K562 (cell line): ENCODE results near the gene PRSS21. TPM values are rescaled to one million over a fixed set of nuclear protein-coding genes. Genes with fewer than 3 reads are reported as not detected.
A peak's percentile ranks its signal among the peaks of the same experiment; 100 is the strongest.

Experiments
- ATAC-seq: fragments of 200-7000 bp; cut with Tn5 transposase; 3 replicates; pipeline ENCODE4 v1.9.1; 2020; ENCODE audit warnings: moderate library complexity
- BruUV-seq: library from RNA; stranded (reverse); fragments of 400-500 nt; replicated peaks from 2 replicates; lab custom pipeline; 2021; lab: Mats Ljungman, UMichigan
- CTCF ChIA-PET: fragments of 300-600 bp; formaldehyde crosslinking; extraction: SDS; loops from one replicate; lab custom pipeline; 2021; ENCODE audit warnings: low intra/inter-chr PET ratio; lab: Yijun Ruan, JAX
- POLR2A ChIA-PET: fragments of 300-600, 350-650 bp; sonication (Branson Sonifier 250); formaldehyde crosslinking; extraction: SDS; loops from one replicate; lab custom pipeline; 2021; ENCODE audit warnings: antibody characterized with exemption, inconsistent platforms; lab: Yijun Ruan, JAX
- DNase-seq, 4 experiments: peaks; one replicate each; pipeline versions ENCODE4 v3.0.0 to v3.0.0-alpha.2; 2011 to 2018; ENCODE audit warnings: low spot score in 3 of 4, mixed read lengths in 3 of 4; ENCODE audit errors: extremely low read depth in 1 of 4
- FAIRE-seq: peaks from 2 replicates; lab custom pipeline; 2011; peaks lifted over from hg19 to GRCh38; lab: Jason Lieb, UNC
- H2AFZ ChIP-seq: 2 replicates; pipeline ENCODE4 v1.6.0; 2011; ENCODE audit warnings: low read depth, low read length, control low read depth, inconsistent platforms
- H3K27ac ChIP-seq: fragments of 200-600 bp; 3 replicates; pipeline ENCODE4 v1.8.0; 2011; ENCODE audit warnings: low read depth, mild to moderate bottlenecking, control low read depth, inconsistent platforms, low read length, moderate library complexity, mixed read lengths; ENCODE audit errors: extremely low read depth
- H3K27me3 ChIP-seq, 2 experiments: fragments of 300-600 bp in 1 of 2; 2 replicates in 1 of 2; 3 replicates in 1 of 2; pipeline versions ENCODE4 v1.6.0 to v1.8.0; 2011; ENCODE audit warnings: inconsistent platforms in 2 of 2, low read length in 2 of 2, mild to moderate bottlenecking in 1 of 2, mixed read lengths in 1 of 2, moderate library complexity in 1 of 2; ENCODE audit not compliant: control insufficient read depth in 2 of 2, insufficient read depth in 2 of 2
- H3K36me3 ChIP-seq: fragments of 300-600 bp; 3 replicates; pipeline ENCODE4 v1.8.0; 2011; ENCODE audit warnings: mild to moderate bottlenecking, low read length, inconsistent platforms; ENCODE audit not compliant: control insufficient read depth, insufficient read depth
- H3K4me1 ChIP-seq, 2 experiments: fragments of 200-600 bp in 1 of 2; replicated peaks in 1 of 2; 2 replicates in 1 of 2; 3 replicates in 1 of 2; pipeline versions ENCODE4 v1.5.1 to v1.8.0; 2011; ENCODE audit warnings: inconsistent platforms in 2 of 2, low read length in 2 of 2, mild to moderate bottlenecking in 1 of 2, mixed read lengths in 1 of 2, moderate library complexity in 1 of 2; ENCODE audit not compliant: control insufficient read depth in 2 of 2, insufficient read depth in 2 of 2
- H3K4me2 ChIP-seq: 2 replicates; pipeline ENCODE4 v1.6.1; 2011; ENCODE audit warnings: low read length, control low read depth, inconsistent platforms, mixed read lengths; ENCODE audit not compliant: insufficient read depth
- H3K4me3 ChIP-seq: fragments of 200-600 bp; sonication (generic), shearing (Covaris generic); 2 replicates; pipeline ENCODE4 v1.5.1; 2016; ENCODE audit warnings: control low read depth, inconsistent platforms
- H3K79me2 ChIP-seq: fragments of 200-600 bp; 3 replicates; pipeline ENCODE4 v1.8.0; 2011; ENCODE audit warnings: low read length, inconsistent platforms; ENCODE audit not compliant: control insufficient read depth, insufficient read depth
- H3K9ac ChIP-seq, 2 experiments: 2 replicates each; pipeline versions ENCODE4 v1.6.0 to v1.6.1; 2011; ENCODE audit warnings: low read depth in 2 of 2, low read length in 2 of 2, control low read depth in 1 of 2, inconsistent platforms in 1 of 2, mild to moderate bottlenecking in 1 of 2, mixed read lengths in 1 of 2; ENCODE audit not compliant: insufficient read depth in 1 of 2
- H3K9me1 ChIP-seq: one replicate; pipeline ENCODE4 v1.6.0; 2011; ENCODE audit warnings: inconsistent platforms, mild to moderate bottlenecking, low read length, moderate library complexity; ENCODE audit not compliant: control insufficient read depth, insufficient read depth
- H3K9me3 ChIP-seq: replicated peaks from 2 replicates; pipeline ENCODE4 v1.5.1; 2011; ENCODE audit warnings: low read depth, low read length, inconsistent platforms; ENCODE audit not compliant: control insufficient read depth, insufficient read depth
- H4K20me1 ChIP-seq: replicated peaks from 2 replicates; pipeline ENCODE4 v1.6.1; 2011; ENCODE audit warnings: low read length, inconsistent platforms, mixed read lengths; ENCODE audit not compliant: control insufficient read depth, insufficient read depth
- BCL6 ChIP-seq: fragments of 250-450 bp; sonication (Bioruptor Pico); IDR thresholded peaks from 2 replicates; pipeline ENCODE4 v1.4.0; 2020
- DMBX1 ChIP-seq: fragments of 250-450 bp; sonication (Bioruptor Pico); IDR thresholded peaks from 2 replicates; pipeline ENCODE4 v1.8.0; 2022; ENCODE audit warnings: inconsistent platforms, mild to moderate bottlenecking, moderate library complexity, borderline replicate concordance
- EGR1 ChIP-seq: fragments of 450-650 bp; conservative IDR thresholded peaks from 2 replicates; pipeline ENCODE4 v1.6.1; 2017; ENCODE audit warnings: mild to moderate bottlenecking
- GABPB1 ChIP-seq: sonication (generic); formaldehyde crosslinking; IDR thresholded peaks from 2 replicates; pipeline ENCODE4 v1.8.0; 2022; ENCODE audit warnings: mild to moderate bottlenecking, missing genetic modification reagents
- GMEB1 ChIP-seq: fragments of 250-450 bp; sonication (Bioruptor Pico); IDR thresholded peaks from 2 replicates; pipeline ENCODE4 v1.4.0; 2020; ENCODE audit warnings: mild to moderate bottlenecking
- LCOR ChIP-seq: sonication (generic); formaldehyde crosslinking; IDR thresholded peaks from 2 replicates; pipeline ENCODE4 v1.8.0; 2022; ENCODE audit warnings: mild to moderate bottlenecking, missing genetic modification reagents
- MYC ChIP-seq, 2 experiments: fragments of 250-450 bp in 1 of 2; sonication (Bioruptor Pico) in 1 of 2; IDR thresholded peaks; 2 replicates each; pipeline versions ENCODE4 v1.5.1 to v1.6.1; 2012 to 2021; ENCODE audit warnings: low read depth in 2 of 2, borderline replicate concordance in 1 of 2, improper control_type of control experiment in 1 of 2, low read length in 1 of 2, mild to moderate bottlenecking in 1 of 2, moderate library complexity in 1 of 2
- NR3C1 ChIP-seq: sonication (generic); formaldehyde crosslinking; IDR thresholded peaks from 2 replicates; pipeline ENCODE4 v1.8.1; 2022; ENCODE audit warnings: missing genetic modification reagents
- POLR2A ChIP-seq: fragments of 450-650 bp; conservative IDR thresholded peaks from 2 replicates; pipeline ENCODE4 v1.6.1; 2016
- PTTG1 ChIP-seq: fragments of 450-650 bp; IDR thresholded peaks from 2 replicates; pipeline ENCODE4 v1.6.1; 2016; ENCODE audit warnings: low read depth, mild to moderate bottlenecking, missing genetic modification characterization, missing compliant biosample characterization
- SUPT5H ChIP-seq: fragments of 450-650 bp; IDR thresholded peaks from 2 replicates; pipeline ENCODE4 v1.6.1; 2016
- XRCC5 ChIP-seq: fragments of 200-400 bp; formaldehyde crosslinking; IDR thresholded peaks from 2 replicates; pipeline ENCODE4 v1.6.1; 2017; ENCODE audit warnings: low read depth, mild to moderate bottlenecking, low read length
- WGBS: fragments of 100-300 bp; shearing (Covaris generic); methylation state at CpG from one replicate; pipeline ENCODE4 v1.1.6; 2016; ENCODE audit warnings: low coverage, mixed read lengths; ENCODE audit not compliant: insufficient coverage; ENCODE audit errors: missing lambda C conversion rate; 5-methylcytosine and 5-hydroxymethylcytosine counted together
- in situ Hi-C: fragments of 300-500 bp; cut with MboI; formaldehyde crosslinking; loops from 4 replicates; pipeline ENCODE4 v1.15.0; 2018; ENCODE audit warnings: inconsistent platforms, mixed read lengths
- intact Hi-C: fragments of 100-400 bp; cut with micrococcal nuclease; formaldehyde crosslinking; loops from 2 replicates; pipeline ENCODE4 v1.14.2; 2022
- polyA plus RNA-seq, 8 experiments: library from polyadenylated mRNA; depleted of rRNA in 4 of 8; stranded (reverse) in 5 of 8; unstranded in 3 of 8; fragments of >200 nt; fragmentation: Nextera tagmentation in 2 of 8; fragmentation: Illumina TruSeq in 1 of 8; extraction: Ambion mirVana in 2 of 8; extraction: Trizol in 1 of 8; gene quantifications; 2 replicates each; pipeline versions ENCODE4 v1.2.1 to v1.2.3, GENCODE V29; 2011 to 2014; ENCODE audit warnings: inconsistent platforms in 1 of 8, missing spikeins in 1 of 8
- total RNA-seq, 7 experiments: library from RNA; depleted of rRNA in 6 of 7; stranded (reverse); fragments of >200 nt in 6 of 7; fragmentation: Illumina TruSeq in 2 of 7; extraction: Trizol in 2 of 7; gene quantifications; 2 replicates each; pipeline versions ENCODE4 v1.2.1 to v1.2.3, GENCODE V29; 2011 to 2021; ENCODE audit warnings: low replicate concordance in 1 of 7
- TF ChIP-seq, protein P1 (sequence below): fragments of 250-450 bp; sonication (Bioruptor Pico); IDR thresholded peaks from 2 replicates; pipeline ENCODE4 v1.8.0; 2021; ENCODE audit warnings: borderline replicate concordance, mild to moderate bottlenecking, moderate library complexity; ENCODE audit not compliant: poor library complexity, severe bottlenecking

PRSS21 gene
- total and polyA plus RNA-seq, 9 of the 15 experiments (the other 6 are each of a cell fraction or from before 2014, with no cell fraction given), result 12.1 to 121 (median 61.3) TPM

GRCh38 chr16:2816751-2817339, at the start of gene PRSS21 (continued):
- TF ChIP-seq GMEB1 (CRISPR knock-in tag) (0 out of 2 replicates have a peak, but pooled peaks have one; percentile 9), NR3C1 (CRISPR knock-in tag) (no peak), EGR1 (no peak; the same call in 1 of the 2 replicates)

- no TSS peak for BruUV-seq
- FAIRE-seq (no peak), DNase-seq (peak in 1 of 4 experiments; percentile 29)
- peaks cover 6% of the 10 kb centered on the region for H3K9me3 ChIP-seq
- in situ Hi-C loops, result no loop called here
- TF ChIP-seq DMBX1 (CRISPR knock-in tag), result no peak
- TF ChIP-seq PTTG1 (tag), result no peak
- TF ChIP-seq SUPT5H, result 0 out of 2 replicates have a peak, but pooled peaks have one; percentile 34
- no peak for TF ChIP-seq LCOR
- TF ChIP-seq POLR2A, result peak; percentile 22; the same call in 1 of the 2 replicates
- no peak for TF ChIP-seq XRCC5
- no peak for TF ChIP-seq GABPB1 (CRISPR knock-in tag)
- TF ChIP-seq BCL6 (CRISPR knock-in tag), result no peak
- no peak for TF ChIP-seq MYC (IDR thresholded peaks at IDR 0.05; ENCODE audit: low read depth, low read length)
- no peak for TF ChIP-seq MYC (CRISPR knock-in tag; IDR thresholded peaks at IDR 0.05; ENCODE audit: borderline replicate concordance, low read depth)
- TF ChIP-seq, protein P1, sequence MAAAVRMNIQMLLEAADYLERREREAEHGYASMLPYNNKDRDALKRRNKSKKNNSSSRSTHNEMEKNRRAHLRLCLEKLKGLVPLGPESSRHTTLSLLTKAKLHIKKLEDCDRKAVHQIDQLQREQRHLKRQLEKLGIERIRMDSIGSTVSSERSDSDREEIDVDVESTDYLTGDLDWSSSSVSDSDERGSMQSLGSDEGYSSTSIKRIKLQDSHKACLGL (CRISPR knock-in tag), result no peak
- TF ChIP-seq, all 486 proteins: peak for 2
- H3K27ac ChIP-seq, result 0 out of 3 replicates have a peak overlapping the region, but pooled peaks have one; percentile 31
- no peak overlapping the region for H3K4me2 ChIP-seq
- no peak for ATAC-seq
- H4K20me1 ChIP-seq, result peaks cover 24% of the 10 kb centered on the region
- ChIA-PET POLR2A (interaction anchor here (2.1 to 9.0 kb wide), 5 partner anchors 9 to 29 kb away, joined by 10 to 96 read pairs (median 15); partner anchors contain the start of genes ELOB and SRRM2), CTCF (no interaction called here)
- no peaks in the 10 kb centered on the region for H3K27me3 ChIP-seq
- H3K9me1 ChIP-seq, result no peaks in the 10 kb centered on the region
- H3K36me3 ChIP-seq, result peaks cover 99% of the 10 kb centered on the region
- H2AFZ ChIP-seq, result no peak overlapping the region
- no peak overlapping the region for H3K4me3 ChIP-seq
- 49% methylated on average over 14 of the region's 14 CpGs for WGBS
- peaks cover 56% of the 10 kb centered on the region for H3K79me2 ChIP-seq
- intact Hi-C loops, result no loop called here
- peak overlapping the region in 1 of 2 experiments; percentile 28; a peak in 1 of 4 replicates for H3K9ac ChIP-seq
- H3K4me1 ChIP-seq, result peaks cover 15 to 60% of the 10 kb centered on the region in 2 experiments; a peak in 4 of 5 replicates
Measured at GRCh38 chr16:2767891-2768290, 49.1 kb upstream of the PRSS21 start.
